HT1080 (cell line): ENCODE measurements around the gene PNMT. TPM values are rescaled to one million over a fixed set of nuclear protein-coding genes. Genes with fewer than 3 reads are reported as not detected.
"Not testable (repeated sequence)": the region's sequence is repeated elsewhere in the genome, so short reads cannot be mapped to it uniquely, and the experiment has no call there.

Experiments used
- DNase-seq: peaks from one replicate; pipeline ENCODE4 v3.0.0-alpha.2; 2015; ENCODE audit warnings: low read depth
- total RNA-seq: library from RNA; depleted of rRNA; stranded (reverse); fragments of >200 nt; shearing (Covaris generic); gene quantifications from 2 replicates; pipeline ENCODE4 v1.2.3, GENCODE V29; 2014

PNMT gene
- total RNA-seq, 1 experiment from 2014 or later = not detected

GRCh38 chr17:39684369-39685192 lies 16.3 kb downstream of the PNMT start:
- DNase-seq = no peak

GRCh38 chr17:39687101-39687545 lies 18.9 kb downstream of the PNMT start:
- DNase-seq = no peak

- DNase-seq = peak; percentile 97
Measured at GRCh38 chr17:39687546-39688474, 19.6 kb downstream of the PNMT start, which contains the start of gene PGAP3. TSS of gene PGAP3 (minus strand) at chr17:39688057. CDS start at chr17:39688014, 43 bp downstream.

- DNase-seq = no peak
Measured at GRCh38 chr17:39688475-39688835, 20.2 kb downstream of the PNMT start.

GRCh38 chr17:39688945-39689344 lies 20.7 kb downstream of the PNMT start:
- no peak for DNase-seq

GRCh38 chr17:39694593-39694992 lies 26.3 kb downstream of the PNMT start:
- no peak for DNase-seq

GRCh38 chr17:39695089-39695474 lies 26.8 kb downstream of the PNMT start:
- no peak for DNase-seq

- DNase-seq = no peak
Measured at GRCh38 chr17:39696731-39697130, 28.5 kb downstream of the PNMT start.

GRCh38 chr17:39697961-39698360 lies 29.7 kb downstream of the PNMT start:
- DNase-seq = no peak

- DNase-seq = not testable (repeated sequence)
Measured at GRCh38 chr17:39699157-39699817, 31.0 kb downstream of the PNMT start.

GRCh38 chr17:39699818-39700147 lies 31.5 kb downstream of the PNMT start, which contains the start of gene ERBB2:
TSS of gene ERBB2 (plus strand) at chr17:39700064. CDS start at chr17:39700239, 175 bp downstream.
- peak; percentile 67 for DNase-seq

GRCh38 chr17:39700148-39700987 lies 32.1 kb downstream of the PNMT start:
- DNase-seq = no peak

- DNase-seq = no peak
Measured at GRCh38 chr17:39701012-39701783, 32.9 kb downstream of the PNMT start.

- no peak for DNase-seq
Measured at GRCh38 chr17:39701784-39702422, 33.6 kb downstream of the PNMT start.

GRCh38 chr17:39702901-39703893 lies 34.9 kb downstream of the PNMT start:
- DNase-seq = no peak

- no peak for DNase-seq
Measured at GRCh38 chr17:39703913-39704312, 35.7 kb downstream of the PNMT start.

- no peak for DNase-seq
Measured at GRCh38 chr17:39704821-39705551, 36.7 kb downstream of the PNMT start.
